ENCODE results near the gene VRK3.

- TF ChIP-seq POLR2A (IDR thresholded peaks at IDR 0.05; ENCODE audit: low read depth, low read length) (no peak), POLR2AphosphoS5 (IDR thresholded peaks at IDR 0.05; ENCODE audit: low read depth, low read length) (no peak)
Observed at GRCh38 chr19:49986354-49986753, 38.8 kb downstream of the VRK3 start.
